Measurements from ENCODE around the gene GGCX.
A peak's percentile ranks its signal among the peaks of the same experiment; 100 is the strongest.

GGCX gene

DNA sequence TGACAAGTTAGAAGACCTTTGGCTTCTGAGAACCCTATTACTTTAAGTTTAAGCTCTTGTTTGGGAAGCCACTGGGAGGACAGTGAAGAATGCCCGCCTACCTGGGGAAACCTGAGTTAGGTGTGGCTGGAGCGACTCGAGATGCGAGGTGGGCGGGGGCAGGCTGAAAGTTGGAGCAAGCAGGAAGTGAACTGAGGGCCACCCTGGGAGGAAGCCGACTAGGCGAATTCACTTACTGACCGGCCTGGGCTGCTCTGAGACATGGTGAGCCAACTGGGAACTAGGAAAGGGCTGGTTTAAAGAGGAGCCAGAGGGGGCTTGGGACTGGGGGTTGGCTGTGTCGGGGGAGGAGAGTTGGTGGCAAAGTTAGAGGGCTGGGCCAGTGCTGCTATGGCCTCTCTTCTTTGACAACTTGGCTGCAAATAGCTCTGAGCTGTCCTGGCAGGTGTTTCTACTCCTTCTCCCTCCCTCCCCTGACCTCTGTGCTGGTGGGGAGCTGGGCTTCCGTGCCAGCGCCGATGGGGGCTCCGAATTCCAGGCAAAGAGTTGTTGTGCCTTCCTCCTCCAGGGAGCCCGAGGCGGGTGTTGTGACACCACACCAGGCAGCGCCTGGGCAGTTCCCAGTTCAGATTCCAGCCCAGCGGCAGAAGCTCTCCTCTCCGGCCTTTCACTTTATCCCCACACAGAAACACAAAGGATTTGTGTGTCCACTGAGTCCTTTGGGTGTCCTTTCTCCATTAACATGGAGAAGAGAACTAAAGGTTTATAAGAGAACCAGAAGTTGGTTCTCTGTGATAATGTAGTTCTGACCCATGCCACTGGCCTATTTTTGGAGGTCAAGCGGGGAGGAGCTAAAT, 16.3 kb upstream of the GGCX start, which contains the start of gene VAMP8 (continued):
- TF ChIP-seq GLIS1 (tag by site-specific recombination; IDR thresholded peaks at IDR 0.05) (peak; percentile 15; the same call in 1 of the 2 replicates), ZNF184 (tag by site-specific recombination; IDR thresholded peaks at IDR 0.05) (no peak), ZFHX2 (tag by site-specific recombination; conservative IDR thresholded peaks at IDR 0.05) (peak; percentile 47), SP2 (tag by site-specific recombination; IDR thresholded peaks at IDR 0.05) (peak; percentile 71), ZSCAN23 (tag by site-specific recombination; IDR thresholded peaks at IDR 0.05) (no peak), SP7 (tag by site-specific recombination; IDR thresholded peaks at IDR 0.05) (0 out of 2 replicates have a peak, but pooled peaks have one; percentile 15), ZNF19 (tag by site-specific recombination; IDR thresholded peaks at IDR 0.05; ENCODE audit: low read depth) (no peak), ZNF354C (tag by site-specific recombination; IDR thresholded peaks at IDR 0.05; ENCODE audit: borderline replicate concordance, low read depth) (no peak), ZNF335 (tag by site-specific recombination; conservative IDR thresholded peaks at IDR 0.05) (peak; percentile 59), ZNF600 (tag by site-specific recombination; IDR thresholded peaks at IDR 0.05) (peak; percentile 65)
- TF ChIP-seq, protein P1, sequence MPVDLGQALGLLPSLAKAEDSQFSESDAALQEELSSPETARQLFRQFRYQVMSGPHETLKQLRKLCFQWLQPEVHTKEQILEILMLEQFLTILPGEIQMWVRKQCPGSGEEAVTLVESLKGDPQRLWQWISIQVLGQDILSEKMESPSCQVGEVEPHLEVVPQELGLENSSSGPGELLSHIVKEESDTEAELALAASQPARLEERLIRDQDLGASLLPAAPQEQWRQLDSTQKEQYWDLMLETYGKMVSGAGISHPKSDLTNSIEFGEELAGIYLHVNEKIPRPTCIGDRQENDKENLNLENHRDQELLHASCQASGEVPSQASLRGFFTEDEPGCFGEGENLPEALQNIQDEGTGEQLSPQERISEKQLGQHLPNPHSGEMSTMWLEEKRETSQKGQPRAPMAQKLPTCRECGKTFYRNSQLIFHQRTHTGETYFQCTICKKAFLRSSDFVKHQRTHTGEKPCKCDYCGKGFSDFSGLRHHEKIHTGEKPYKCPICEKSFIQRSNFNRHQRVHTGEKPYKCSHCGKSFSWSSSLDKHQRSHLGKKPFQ (tag by site-specific recombination; IDR thresholded peaks at IDR 0.05) = no peak
- TF ChIP-seq, protein P2, sequence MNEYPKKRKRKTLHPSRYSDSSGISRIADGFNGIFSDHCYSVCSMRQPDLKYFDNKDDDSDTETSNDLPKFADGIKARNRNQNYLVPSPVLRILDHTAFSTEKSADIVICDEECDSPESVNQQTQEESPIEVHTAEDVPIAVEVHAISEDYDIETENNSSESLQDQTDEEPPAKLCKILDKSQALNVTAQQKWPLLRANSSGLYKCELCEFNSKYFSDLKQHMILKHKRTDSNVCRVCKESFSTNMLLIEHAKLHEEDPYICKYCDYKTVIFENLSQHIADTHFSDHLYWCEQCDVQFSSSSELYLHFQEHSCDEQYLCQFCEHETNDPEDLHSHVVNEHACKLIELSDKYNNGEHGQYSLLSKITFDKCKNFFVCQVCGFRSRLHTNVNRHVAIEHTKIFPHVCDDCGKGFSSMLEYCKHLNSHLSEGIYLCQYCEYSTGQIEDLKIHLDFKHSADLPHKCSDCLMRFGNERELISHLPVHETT (tag by site-specific recombination; IDR thresholded peaks at IDR 0.05) = no peak
- TF ChIP-seq, protein P3, sequence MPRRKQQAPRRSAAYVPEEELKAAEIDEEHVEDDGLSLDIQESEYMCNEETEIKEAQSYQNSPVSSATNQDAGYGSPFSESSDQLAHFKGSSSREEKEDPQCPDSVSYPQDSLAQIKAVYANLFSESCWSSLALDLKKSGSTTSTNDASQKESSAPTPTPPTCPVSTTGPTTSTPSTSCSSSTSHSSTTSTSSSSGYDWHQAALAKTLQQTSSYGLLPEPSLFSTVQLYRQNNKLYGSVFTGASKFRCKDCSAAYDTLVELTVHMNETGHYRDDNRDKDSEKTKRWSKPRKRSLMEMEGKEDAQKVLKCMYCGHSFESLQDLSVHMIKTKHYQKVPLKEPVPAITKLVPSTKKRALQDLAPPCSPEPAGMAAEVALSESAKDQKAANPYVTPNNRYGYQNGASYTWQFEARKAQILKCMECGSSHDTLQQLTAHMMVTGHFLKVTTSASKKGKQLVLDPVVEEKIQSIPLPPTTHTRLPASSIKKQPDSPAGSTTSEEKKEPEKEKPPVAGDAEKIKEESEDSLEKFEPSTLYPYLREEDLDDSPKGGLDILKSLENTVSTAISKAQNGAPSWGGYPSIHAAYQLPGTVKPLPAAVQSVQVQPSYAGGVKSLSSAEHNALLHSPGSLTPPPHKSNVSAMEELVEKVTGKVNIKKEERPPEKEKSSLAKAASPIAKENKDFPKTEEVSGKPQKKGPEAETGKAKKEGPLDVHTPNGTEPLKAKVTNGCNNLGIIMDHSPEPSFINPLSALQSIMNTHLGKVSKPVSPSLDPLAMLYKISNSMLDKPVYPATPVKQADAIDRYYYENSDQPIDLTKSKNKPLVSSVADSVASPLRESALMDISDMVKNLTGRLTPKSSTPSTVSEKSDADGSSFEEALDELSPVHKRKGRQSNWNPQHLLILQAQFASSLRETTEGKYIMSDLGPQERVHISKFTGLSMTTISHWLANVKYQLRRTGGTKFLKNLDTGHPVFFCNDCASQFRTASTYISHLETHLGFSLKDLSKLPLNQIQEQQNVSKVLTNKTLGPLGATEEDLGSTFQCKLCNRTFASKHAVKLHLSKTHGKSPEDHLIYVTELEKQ (tag by site-specific recombination; IDR thresholded peaks at IDR 0.05; ENCODE audit: borderline replicate concordance) = no peak
- TF ChIP-seq, protein P4, sequence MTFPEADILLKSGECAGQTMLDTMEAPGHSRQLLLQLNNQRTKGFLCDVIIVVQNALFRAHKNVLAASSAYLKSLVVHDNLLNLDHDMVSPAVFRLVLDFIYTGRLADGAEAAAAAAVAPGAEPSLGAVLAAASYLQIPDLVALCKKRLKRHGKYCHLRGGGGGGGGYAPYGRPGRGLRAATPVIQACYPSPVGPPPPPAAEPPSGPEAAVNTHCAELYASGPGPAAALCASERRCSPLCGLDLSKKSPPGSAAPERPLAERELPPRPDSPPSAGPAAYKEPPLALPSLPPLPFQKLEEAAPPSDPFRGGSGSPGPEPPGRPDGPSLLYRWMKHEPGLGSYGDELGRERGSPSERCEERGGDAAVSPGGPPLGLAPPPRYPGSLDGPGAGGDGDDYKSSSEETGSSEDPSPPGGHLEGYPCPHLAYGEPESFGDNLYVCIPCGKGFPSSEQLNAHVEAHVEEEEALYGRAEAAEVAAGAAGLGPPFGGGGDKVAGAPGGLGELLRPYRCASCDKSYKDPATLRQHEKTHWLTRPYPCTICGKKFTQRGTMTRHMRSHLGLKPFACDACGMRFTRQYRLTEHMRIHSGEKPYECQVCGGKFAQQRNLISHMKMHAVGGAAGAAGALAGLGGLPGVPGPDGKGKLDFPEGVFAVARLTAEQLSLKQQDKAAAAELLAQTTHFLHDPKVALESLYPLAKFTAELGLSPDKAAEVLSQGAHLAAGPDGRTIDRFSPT (tag by site-specific recombination; IDR thresholded peaks at IDR 0.05) = no peak

DNA sequence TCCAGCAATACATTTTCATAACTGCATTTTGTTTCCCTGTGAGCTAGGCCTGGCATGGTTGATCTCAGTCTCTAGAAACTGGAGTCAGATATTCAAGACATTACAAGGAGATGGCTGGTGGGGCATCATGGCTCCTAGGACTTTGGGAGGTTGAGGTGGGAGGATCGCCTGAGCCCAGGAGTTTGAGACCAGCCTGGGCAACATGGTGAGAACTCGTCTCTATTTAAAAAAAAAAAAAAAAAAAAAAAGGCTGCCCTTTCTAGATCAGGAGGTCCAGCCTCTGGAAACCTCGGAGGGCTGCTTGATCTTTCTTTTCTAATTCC, 15.7 kb upstream of the GGCX start:
- H3K9me3 ChIP-seq (ENCODE audit: control insufficient read depth, insufficient read depth, low read depth, low read length) = no peaks in the 10 kb centered on the region
- H3K4me3 ChIP-seq (ENCODE audit: low read depth, low read length) = peak overlapping the region; percentile 55
- ChIA-PET POLR2A (interaction anchor here (0.6 to 3.8 kb wide), 14 partner anchors 8 to 223 kb away, joined by 3 to 38 read pairs (median 6); partner anchors contain the start of genes C2orf68, ELMOD3, GGCX and RETSAT), CTCF (interaction anchor here (0.6 to 1.3 kb wide), 3 partner anchors 13 to 25 kb away, joined by 3 to 4 read pairs (median 3); partner anchors contain the start of gene RNF181)
- peak overlapping the region; percentile 56; the same call in 1 of the 2 replicates for H3K27ac ChIP-seq (ENCODE audit: extremely low read depth, low read depth, low read length)
- TF ChIP-seq SCRT2 (tag by site-specific recombination; IDR thresholded peaks at IDR 0.05) (no peak), ZFP69B (tag by site-specific recombination; IDR thresholded peaks at IDR 0.05) (no peak), ZBTB17 (tag by site-specific recombination; IDR thresholded peaks at IDR 0.05) (peak; percentile 43)
- TF ChIP-seq, protein P5, sequence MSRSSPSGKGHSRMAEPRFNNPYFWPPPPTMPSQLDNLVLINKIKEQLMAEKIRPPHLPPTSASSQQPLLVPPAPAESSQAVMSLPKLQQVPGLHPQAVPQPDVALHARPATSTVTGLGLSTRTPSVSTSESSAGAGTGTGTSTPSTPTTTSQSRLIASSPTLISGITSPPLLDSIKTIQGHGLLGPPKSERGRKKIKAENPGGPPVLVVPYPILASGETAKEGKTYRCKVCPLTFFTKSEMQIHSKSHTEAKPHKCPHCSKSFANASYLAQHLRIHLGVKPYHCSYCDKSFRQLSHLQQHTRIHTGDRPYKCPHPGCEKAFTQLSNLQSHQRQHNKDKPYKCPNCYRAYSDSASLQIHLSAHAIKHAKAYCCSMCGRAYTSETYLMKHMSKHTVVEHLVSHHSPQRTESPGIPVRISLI (tag by site-specific recombination; IDR thresholded peaks at IDR 0.05) = peak; percentile 91
- H3K4me1 ChIP-seq (ENCODE audit: control insufficient read depth, insufficient read depth, low read length) = peaks cover 14% of the 10 kb centered on the region
- H3K36me3 ChIP-seq (ENCODE audit: control insufficient read depth in 2 of 2, insufficient read depth in 1 of 2, low read length in 2 of 2) = peaks cover 0 to 7% of the 10 kb centered on the region in 2 experiments; a peak in 2 of 3 replicates

All from HEK293 (cell line).